IPS-18a (cell line): ENCODE measurements around the gene UBC.
"Not testable (repeated sequence)": the region's sequence is repeated elsewhere in the genome, so short reads cannot be mapped to it uniquely, and the experiment has no call there.

Source experiments
- H3K27ac ChIP-seq: one replicate; pipeline ENCODE4 v1.5.1; 2013; ENCODE audit warnings: low read length
- H3K27me3 ChIP-seq: one replicate; pipeline ENCODE4 v1.6.1; 2013; ENCODE audit warnings: mild to moderate bottlenecking, low read length; ENCODE audit not compliant: control insufficient read depth, insufficient read depth
- H3K36me3 ChIP-seq: one replicate; pipeline ENCODE4 v1.6.1; 2013; ENCODE audit warnings: low read depth, low read length; ENCODE audit not compliant: control insufficient read depth
- H3K4me1 ChIP-seq: one replicate; pipeline ENCODE4 v1.6.1; 2013; ENCODE audit warnings: low read depth, low read length; ENCODE audit not compliant: control insufficient read depth
- H3K4me3 ChIP-seq: one replicate; pipeline ENCODE4 v1.5.1; 2013; ENCODE audit warnings: low read length
- H3K9ac ChIP-seq: one replicate; pipeline ENCODE4 v1.6.1; 2013; ENCODE audit warnings: mild to moderate bottlenecking, low read length, moderate library complexity
- H3K9me3 ChIP-seq: one replicate; pipeline ENCODE4 v1.6.1; 2013; ENCODE audit warnings: low read depth, low read length; ENCODE audit not compliant: control insufficient read depth

The UBC gene

GRCh38 chr12:124893792-124894516, 20.5 kb downstream of the UBC start:
- no peaks in the 10 kb centered on the region for H3K9me3 ChIP-seq

GRCh38 chr12:124888260-124888659, 26.2 kb downstream of the UBC start:
- H3K9ac ChIP-seq, result no peak overlapping the region
- H3K9me3 ChIP-seq, result no peaks in the 10 kb centered on the region
- no peak overlapping the region for H3K27ac ChIP-seq
- H3K36me3 ChIP-seq, result no peaks in the 10 kb centered on the region
- no peaks in the 10 kb centered on the region for H3K27me3 ChIP-seq
- H3K4me1 ChIP-seq, result peaks cover 13% of the 10 kb centered on the region
- no peak overlapping the region for H3K4me3 ChIP-seq

More at GRCh38 chr12:124893792-124894516, 20.5 kb downstream of the UBC start:
- Histone ChIP-seq H3K27ac (no peak overlapping the region), H3K9ac (no peak overlapping the region), H3K27me3 (no peaks in the 10 kb centered on the region), H3K4me1 (no peaks in the 10 kb centered on the region), H3K4me3 (no peak overlapping the region), H3K36me3 (no peaks in the 10 kb centered on the region)

GRCh38 chr12:124887766-124888165, 26.7 kb downstream of the UBC start:
- not testable (repeated sequence) for H3K27me3 ChIP-seq, H3K27ac ChIP-seq, H3K9me3 ChIP-seq, H3K9ac ChIP-seq, H3K4me3 ChIP-seq, H3K36me3 ChIP-seq
- H3K4me1 ChIP-seq, result peaks cover 13% of the 10 kb centered on the region

GRCh38 chr12:124884587-124885438, 29.6 kb downstream of the UBC start:
- no peak overlapping the region for H3K9ac ChIP-seq
- no peaks in the 10 kb centered on the region for H3K9me3 ChIP-seq
- no peaks in the 10 kb centered on the region for H3K36me3 ChIP-seq
- peaks cover 13% of the 10 kb centered on the region for H3K4me1 ChIP-seq
- H3K27ac ChIP-seq, result no peak overlapping the region
- H3K4me3 ChIP-seq, result no peak overlapping the region
- no peaks in the 10 kb centered on the region for H3K27me3 ChIP-seq

GRCh38 chr12:124883263-124884130, 31.0 kb downstream of the UBC start:
- no peaks in the 10 kb centered on the region for H3K36me3 ChIP-seq
- no peak overlapping the region for H3K9ac ChIP-seq
- no peaks in the 10 kb centered on the region for H3K9me3 ChIP-seq
- H3K4me1 ChIP-seq, result peaks cover 13% of the 10 kb centered on the region
- H3K27ac ChIP-seq, result no peak overlapping the region
- no peak overlapping the region for H3K4me3 ChIP-seq
- H3K27me3 ChIP-seq, result no peaks in the 10 kb centered on the region

GRCh38 chr12:124881123-124881522, 33.3 kb downstream of the UBC start:
- no peak overlapping the region for H3K9ac ChIP-seq
- no peak overlapping the region for H3K4me3 ChIP-seq
- no peaks in the 10 kb centered on the region for H3K36me3 ChIP-seq
- H3K4me1 ChIP-seq, result peaks cover 13% of the 10 kb centered on the region
- H3K9me3 ChIP-seq, result no peaks in the 10 kb centered on the region
- no peak overlapping the region for H3K27ac ChIP-seq
- H3K27me3 ChIP-seq, result no peaks in the 10 kb centered on the region

- not testable (repeated sequence) for H3K9ac ChIP-seq, H3K27ac ChIP-seq, H3K27me3 ChIP-seq, H3K9me3 ChIP-seq, H3K4me3 ChIP-seq, H3K36me3 ChIP-seq
- peaks cover 13% of the 10 kb centered on the region for H3K4me1 ChIP-seq
Measured at GRCh38 chr12:124880335-124880734, 34.1 kb downstream of the UBC start.

- no peak overlapping the region for H3K27ac ChIP-seq
- no peak overlapping the region for H3K4me3 ChIP-seq
- H3K36me3 ChIP-seq, result no peaks in the 10 kb centered on the region
- no peak overlapping the region for H3K9ac ChIP-seq
- H3K4me1 ChIP-seq, result peaks cover 4% of the 10 kb centered on the region
- H3K9me3 ChIP-seq, result no peaks in the 10 kb centered on the region
- no peaks in the 10 kb centered on the region for H3K27me3 ChIP-seq
Measured at GRCh38 chr12:124878795-124879516, 35.5 kb downstream of the UBC start.

GRCh38 chr12:124877423-124877822, 37.0 kb downstream of the UBC start:
- H3K4me3 ChIP-seq, result no peak overlapping the region
- no peaks in the 10 kb centered on the region for H3K4me1 ChIP-seq
- H3K27me3 ChIP-seq, result no peaks in the 10 kb centered on the region

GRCh38 chr12:124876171-124876570, 38.3 kb downstream of the UBC start:
- Histone ChIP-seq H3K4me1 (no peaks in the 10 kb centered on the region), H3K9ac (no peak overlapping the region)

More at GRCh38 chr12:124877423-124877822, 37.0 kb downstream of the UBC start:
- Histone ChIP-seq H3K27ac (no peak overlapping the region), H3K9me3 (no peaks in the 10 kb centered on the region), H3K9ac (no peak overlapping the region), H3K36me3 (no peaks in the 10 kb centered on the region)

GRCh38 chr12:124875803-124876132, 38.7 kb downstream of the UBC start:
- H3K36me3 ChIP-seq, result no peaks in the 10 kb centered on the region
- H3K27ac ChIP-seq, result no peak overlapping the region
- H3K9me3 ChIP-seq, result no peaks in the 10 kb centered on the region
- no peaks in the 10 kb centered on the region for H3K27me3 ChIP-seq
- no peaks in the 10 kb centered on the region for H3K4me1 ChIP-seq
- H3K4me3 ChIP-seq, result no peak overlapping the region
- H3K9ac ChIP-seq, result no peak overlapping the region

More at GRCh38 chr12:124876171-124876570, 38.3 kb downstream of the UBC start:
- no peaks in the 10 kb centered on the region for H3K9me3 ChIP-seq
- H3K36me3 ChIP-seq, result no peaks in the 10 kb centered on the region
- H3K27me3 ChIP-seq, result no peaks in the 10 kb centered on the region
- H3K4me3 ChIP-seq, result no peak overlapping the region
- H3K27ac ChIP-seq, result no peak overlapping the region
